Smooth muscle cell (in vitro differentiated cells): ENCODE measurements around the gene CLNK. TPM values are rescaled to one million over a fixed set of nuclear protein-coding genes. Genes with fewer than 3 reads are reported as not detected.
"Not testable (repeated sequence)": the region's sequence is repeated elsewhere in the genome, so short reads cannot be mapped to it uniquely, and the experiment has no call there.

Experiments
- DNase-seq: peaks from one replicate; lab custom pipeline; 2025; ENCODE audit not compliant: unreplicated experiment; lab: John Stamatoyannopoulos, UW
- H2AFZ ChIP-seq: fragments of 200-600 bp; sonication (generic); 2 replicates; pipeline ENCODE4 v1.6.0; 2016; ENCODE audit warnings: antibody characterized with exemption, low read depth, mild to moderate bottlenecking
- H3F3A ChIP-seq: fragments of 200-600 bp; sonication (generic); 2 replicates; pipeline ENCODE4 v1.6.0; 2017; ENCODE audit warnings: antibody characterized with exemption, low read depth
- H3K27ac ChIP-seq: fragments of 200-600 bp; sonication (generic); 2 replicates; pipeline ENCODE4 v1.5.1; 2016; ENCODE audit warnings: low read depth, mild to moderate bottlenecking
- H3K27me3 ChIP-seq: fragments of 200-600 bp; sonication (generic); 2 replicates; pipeline ENCODE4 v1.6.1; 2016; ENCODE audit warnings: low read depth, mild to moderate bottlenecking
- H3K36me3 ChIP-seq: fragments of 200-600 bp; sonication (generic); 2 replicates; pipeline ENCODE4 v1.5.1; 2016; ENCODE audit warnings: low read depth
- H3K4me1 ChIP-seq: fragments of 200-600 bp; sonication (generic); 2 replicates; pipeline ENCODE4 v1.5.1; 2016; ENCODE audit warnings: low read depth
- H3K4me2 ChIP-seq: fragments of 200-600 bp; sonication (generic); 2 replicates; pipeline ENCODE4 v1.6.0; 2016; ENCODE audit warnings: mild to moderate bottlenecking
- H3K4me3 ChIP-seq: fragments of 200-600 bp; sonication (generic); 2 replicates; pipeline ENCODE4 v1.5.1; 2016; ENCODE audit warnings: mild to moderate bottlenecking
- H3K79me2 ChIP-seq: fragments of 200-600 bp; sonication (generic); 2 replicates; pipeline ENCODE4 v1.6.0; 2016; ENCODE audit warnings: low read depth, mild to moderate bottlenecking
- H3K9ac ChIP-seq: fragments of 200-600 bp; sonication (generic); 2 replicates; pipeline ENCODE4 v1.6.0; 2016; ENCODE audit warnings: low read depth
- H3K9me3 ChIP-seq: fragments of 200-600 bp; sonication (generic); replicated peaks from 2 replicates; pipeline ENCODE4 v1.5.1; 2016; ENCODE audit warnings: low read depth
- H4K20me1 ChIP-seq: fragments of 200-600 bp; sonication (generic); 2 replicates; pipeline ENCODE4 v1.6.0; 2016; ENCODE audit warnings: low read depth
- WGBS: methylation state at CpG from one replicate; pipeline ENCODE4 v1.1.7; 2016; ENCODE audit warnings: low lambda C conversion rate; 5-methylcytosine and 5-hydroxymethylcytosine counted together
- polyA plus RNA-seq: library from polyadenylated mRNA; unstranded; fragments of >200 nt; fragmentation: Nextera tagmentation; extraction: Ambion mirVana; gene quantifications from 2 replicates; pipeline ENCODE4 v1.2.1, GENCODE V29; 2016
- total RNA-seq: library from RNA; depleted of rRNA; stranded (reverse); fragments of >200 nt; gene quantifications from 2 replicates; pipeline ENCODE4 v1.2.3, GENCODE V29; 2014
- TF ChIP-seq, protein P1 (sequence below): fragments of 200-600 bp; sonication (generic); IDR thresholded peaks from 2 replicates; pipeline ENCODE4 v1.5.1; 2017; ENCODE audit warnings: borderline replicate concordance, mild to moderate bottlenecking, antibody characterized with exemption; ENCODE audit not compliant: insufficient read depth, poor library complexity, severe bottlenecking

Gene CLNK
- total and polyA plus RNA-seq, 2 experiments from 2014 or later = not detected

DNA sequence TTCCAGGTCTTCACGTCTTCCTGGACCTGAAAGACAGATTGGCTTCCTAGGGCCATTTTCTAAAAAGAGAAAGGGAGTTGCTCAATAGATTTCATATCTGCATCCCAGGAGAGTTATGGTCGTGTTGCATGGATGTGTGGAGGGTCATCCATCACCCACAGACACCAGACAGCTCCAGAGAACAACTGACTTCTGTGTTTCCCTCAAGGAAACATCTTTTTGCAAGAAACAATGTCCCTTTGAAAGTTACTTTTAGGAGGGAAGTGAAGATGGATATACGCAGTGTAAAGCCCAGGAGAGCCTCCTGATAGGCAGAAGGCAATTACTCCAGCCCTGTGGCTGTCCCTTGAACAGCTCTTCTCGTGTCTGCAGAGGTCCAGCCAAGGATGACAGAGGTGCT, 108.3 kb downstream of the CLNK start:
- no peaks in the 10 kb centered on the region for H3K27me3 ChIP-seq
- H3K4me2 ChIP-seq = no peak overlapping the region
- H3K9ac ChIP-seq = no peak overlapping the region
- TF ChIP-seq, protein P1, sequence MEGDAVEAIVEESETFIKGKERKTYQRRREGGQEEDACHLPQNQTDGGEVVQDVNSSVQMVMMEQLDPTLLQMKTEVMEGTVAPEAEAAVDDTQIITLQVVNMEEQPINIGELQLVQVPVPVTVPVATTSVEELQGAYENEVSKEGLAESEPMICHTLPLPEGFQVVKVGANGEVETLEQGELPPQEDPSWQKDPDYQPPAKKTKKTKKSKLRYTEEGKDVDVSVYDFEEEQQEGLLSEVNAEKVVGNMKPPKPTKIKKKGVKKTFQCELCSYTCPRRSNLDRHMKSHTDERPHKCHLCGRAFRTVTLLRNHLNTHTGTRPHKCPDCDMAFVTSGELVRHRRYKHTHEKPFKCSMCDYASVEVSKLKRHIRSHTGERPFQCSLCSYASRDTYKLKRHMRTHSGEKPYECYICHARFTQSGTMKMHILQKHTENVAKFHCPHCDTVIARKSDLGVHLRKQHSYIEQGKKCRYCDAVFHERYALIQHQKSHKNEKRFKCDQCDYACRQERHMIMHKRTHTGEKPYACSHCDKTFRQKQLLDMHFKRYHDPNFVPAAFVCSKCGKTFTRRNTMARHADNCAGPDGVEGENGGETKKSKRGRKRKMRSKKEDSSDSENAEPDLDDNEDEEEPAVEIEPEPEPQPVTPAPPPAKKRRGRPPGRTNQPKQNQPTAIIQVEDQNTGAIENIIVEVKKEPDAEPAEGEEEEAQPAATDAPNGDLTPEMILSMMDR = no peak
- WGBS = 82% methylated on average over 4 of the region's 4 CpGs
- H3K4me1 ChIP-seq = no peaks in the 10 kb centered on the region
- no peak for DNase-seq
- H3F3A ChIP-seq = no peaks in the 10 kb centered on the region
- no peaks in the 10 kb centered on the region for H4K20me1 ChIP-seq
- no peak overlapping the region for H3K4me3 ChIP-seq
- no peaks in the 10 kb centered on the region for H3K9me3 ChIP-seq
- no peaks in the 10 kb centered on the region for H3K36me3 ChIP-seq
- no peaks in the 10 kb centered on the region for H3K79me2 ChIP-seq
- H2AFZ ChIP-seq = no peak overlapping the region
- H3K27ac ChIP-seq = no peak overlapping the region

DNA sequence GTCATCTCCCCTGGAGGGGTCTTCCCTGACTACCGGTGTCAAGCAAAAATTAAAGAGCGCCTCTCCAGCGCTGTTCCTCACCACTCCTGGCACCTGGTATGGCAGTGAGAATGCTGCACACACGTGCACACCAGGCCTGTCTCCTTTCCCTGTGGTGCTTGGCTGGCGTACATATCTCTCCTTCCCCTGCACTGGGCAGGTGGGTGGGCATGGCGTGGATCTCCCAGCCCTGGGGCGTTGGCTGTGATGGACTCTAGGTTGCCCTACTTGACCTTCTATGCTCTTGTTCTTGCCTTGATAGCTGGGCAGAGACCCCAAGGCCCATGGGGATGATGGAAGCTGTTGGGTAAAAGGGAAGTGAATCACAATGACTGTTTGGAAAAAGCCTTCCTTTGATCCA, 109.2 kb downstream of the CLNK start:
- Histone ChIP-seq H3K27me3 (no peaks in the 10 kb centered on the region), H3K9ac (no peak overlapping the region), H3K4me3 (no peak overlapping the region), H3K4me1 (no peaks in the 10 kb centered on the region), H3K27ac (no peak overlapping the region), H3F3A (no peaks in the 10 kb centered on the region), H3K9me3 (no peaks in the 10 kb centered on the region), H3K79me2 (no peaks in the 10 kb centered on the region), H4K20me1 (no peaks in the 10 kb centered on the region), H2AFZ (no peak overlapping the region), H3K4me2 (no peak overlapping the region), H3K36me3 (no peaks in the 10 kb centered on the region)
- DNase-seq = no peak
- TF ChIP-seq, protein P1 = no peak
- WGBS = 90% methylated on average over 7 of the region's 7 CpGs

DNA sequence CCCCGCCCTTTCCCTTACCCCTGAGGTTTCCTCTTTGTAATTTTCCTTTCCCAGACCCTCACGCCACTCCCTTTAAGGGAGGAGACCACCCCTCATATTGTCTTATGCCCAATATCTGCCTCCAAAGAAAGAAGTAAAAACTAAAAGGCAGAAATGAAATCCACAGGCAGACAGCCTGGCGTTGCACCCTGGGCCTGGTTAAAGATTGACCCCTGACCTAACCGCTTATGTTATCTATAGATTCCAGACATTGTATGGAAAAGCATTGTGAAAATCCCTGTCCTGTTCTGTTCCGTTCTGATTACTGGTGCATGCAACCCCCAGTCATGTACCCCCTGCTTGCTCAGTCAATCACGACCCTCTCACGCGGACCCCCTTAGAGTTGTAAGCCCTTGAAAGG, 110.0 kb downstream of the CLNK start:
- not testable (repeated sequence) for H3K4me2 ChIP-seq, H3K79me2 ChIP-seq, H2AFZ ChIP-seq, H3K27ac ChIP-seq, H3K4me3 ChIP-seq, H4K20me1 ChIP-seq, H3K36me3 ChIP-seq, H3K9me3 ChIP-seq, H3F3A ChIP-seq, H3K9ac ChIP-seq, DNase-seq, H3K27me3 ChIP-seq, H3K4me1 ChIP-seq
- 89% methylated on average over 8 of the region's 8 CpGs for WGBS

DNA sequence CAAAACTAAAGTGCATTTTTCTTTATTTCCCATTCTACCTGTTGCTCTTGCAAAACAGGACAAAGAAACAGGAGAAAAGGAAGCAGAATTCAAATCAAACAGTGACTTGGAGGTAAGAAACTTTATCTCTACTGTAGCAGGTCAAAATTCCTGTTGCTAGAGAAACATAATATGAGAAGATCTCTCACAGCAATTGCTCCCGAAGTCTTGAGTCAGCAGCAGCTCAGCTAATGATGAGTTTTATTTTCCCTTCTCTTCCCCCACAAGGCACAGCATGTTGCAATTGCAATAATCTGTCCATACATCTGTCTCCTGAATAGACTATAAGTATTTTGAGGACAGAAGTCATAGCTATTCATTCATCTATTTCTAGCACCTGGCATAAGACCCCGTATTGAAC, 112.7 kb downstream of the CLNK start:
- 77% methylated on average over 2 of the region's 2 CpGs for WGBS
- no peak overlapping the region for H2AFZ ChIP-seq

More for the DNA sequence above, 112.7 kb downstream of the CLNK start:
- Histone ChIP-seq H3K9me3 (no peaks in the 10 kb centered on the region), H3K4me1 (no peaks in the 10 kb centered on the region), H4K20me1 (no peaks in the 10 kb centered on the region), H3K79me2 (no peaks in the 10 kb centered on the region), H3K9ac (no peak overlapping the region), H3K27ac (no peak overlapping the region), H3K4me3 (no peak overlapping the region), H3K36me3 (no peaks in the 10 kb centered on the region), H3F3A (no peaks in the 10 kb centered on the region), H3K27me3 (no peaks in the 10 kb centered on the region), H3K4me2 (no peak overlapping the region)
- TF ChIP-seq, protein P1 = no peak
- DNase-seq = no peak
